ENCODE data around the gene COL21A1. TPM values are rescaled to one million over a fixed set of nuclear protein-coding genes. Genes with fewer than 3 reads are reported as not detected.

The COL21A1 gene
- polyA plus RNA-seq, 4 donors = 103 to 220 (median 137) TPM

- no peak for DNase-seq (ENCODE audit: low read depth in 4 of 4, low spot score in 3 of 4)
Measured at GRCh38 chr6:56199956-56200355, 47.4 kb downstream of the COL21A1 start.

- DNase-seq (ENCODE audit: low read depth in 4 of 4, low spot score in 3 of 4) = no peak
Measured at GRCh38 chr6:56193846-56194245, 53.5 kb downstream of the COL21A1 start.

- DNase-seq (ENCODE audit: low read depth in 4 of 4, low spot score in 3 of 4) = no peak
Measured at GRCh38 chr6:56188429-56188828, 59.0 kb downstream of the COL21A1 start.

- DNase-seq (ENCODE audit: low read depth in 4 of 4, low spot score in 3 of 4) = no peak
Measured at GRCh38 chr6:56187686-56188085, 59.7 kb downstream of the COL21A1 start.

GRCh38 chr6:56176741-56177140, 70.6 kb downstream of the COL21A1 start:
- no peak for DNase-seq (ENCODE audit: low read depth in 4 of 4, low spot score in 3 of 4)

GRCh38 chr6:56173228-56173627, 74.2 kb downstream of the COL21A1 start:
- DNase-seq (ENCODE audit: low read depth in 4 of 4, low spot score in 3 of 4) = no peak

GRCh38 chr6:56172144-56172543, 75.2 kb downstream of the COL21A1 start:
- DNase-seq (ENCODE audit: low read depth in 4 of 4, low spot score in 3 of 4) = no peak

- no peak for DNase-seq (ENCODE audit: low read depth in 4 of 4, low spot score in 3 of 4)
Measured at GRCh38 chr6:56169366-56169765, 78.0 kb downstream of the COL21A1 start.

- DNase-seq (ENCODE audit: low read depth in 4 of 4, low spot score in 3 of 4) = no peak
Measured at GRCh38 chr6:56168596-56168995, 78.8 kb downstream of the COL21A1 start.

- DNase-seq (ENCODE audit: low read depth in 4 of 4, low spot score in 3 of 4) = no peak
Measured at GRCh38 chr6:56162081-56162480, 85.3 kb downstream of the COL21A1 start.

GRCh38 chr6:56160489-56160888, 86.9 kb downstream of the COL21A1 start:
- no peak for DNase-seq (ENCODE audit: low read depth in 4 of 4, low spot score in 3 of 4)

GRCh38 chr6:56158571-56158970, 88.8 kb downstream of the COL21A1 start:
- DNase-seq (ENCODE audit: low read depth in 4 of 4, low spot score in 3 of 4) = no peak

- DNase-seq (ENCODE audit: low read depth in 4 of 4, low spot score in 3 of 4) = no peak
Measured at GRCh38 chr6:56156643-56157042, 90.7 kb downstream of the COL21A1 start.

- no peak for DNase-seq (ENCODE audit: low read depth in 4 of 4, low spot score in 3 of 4)
Measured at GRCh38 chr6:56155634-56156141, 91.7 kb downstream of the COL21A1 start.

GRCh38 chr6:56154076-56154475, 93.3 kb downstream of the COL21A1 start:
- no peak for DNase-seq (ENCODE audit: low read depth in 4 of 4, low spot score in 3 of 4)

- no peak for DNase-seq (ENCODE audit: low read depth in 4 of 4, low spot score in 3 of 4)
Measured at GRCh38 chr6:56152611-56153010, 94.8 kb downstream of the COL21A1 start.

- DNase-seq (ENCODE audit: low read depth in 4 of 4, low spot score in 3 of 4) = no peak
Measured at GRCh38 chr6:56151609-56152224, 95.7 kb downstream of the COL21A1 start.

- no peak for DNase-seq (ENCODE audit: low read depth in 4 of 4, low spot score in 3 of 4)
Measured at GRCh38 chr6:56148488-56149186, 98.7 kb downstream of the COL21A1 start.

GRCh38 chr6:56147766-56148165, 99.6 kb downstream of the COL21A1 start:
- DNase-seq (ENCODE audit: low read depth in 4 of 4, low spot score in 3 of 4) = no peak

- no peak for DNase-seq (ENCODE audit: low read depth in 4 of 4, low spot score in 3 of 4)
Measured at GRCh38 chr6:56146086-56146485, 101.3 kb downstream of the COL21A1 start.

GRCh38 chr6:56145616-56146015, 101.8 kb downstream of the COL21A1 start:
- DNase-seq (ENCODE audit: low read depth in 4 of 4, low spot score in 3 of 4) = no peak

All from left renal pelvis (tissue), 4 donors.